ENCODE data around the gene ANKRD44. TPM values are rescaled to one million over a fixed set of nuclear protein-coding genes. Genes with fewer than 3 reads are reported as not detected.

ANKRD44 gene
- polyA plus RNA-seq, 2 of the 4 experiments (the other 2 are of a cell fraction), result 0.97 to 5.9 TPM

DNA sequence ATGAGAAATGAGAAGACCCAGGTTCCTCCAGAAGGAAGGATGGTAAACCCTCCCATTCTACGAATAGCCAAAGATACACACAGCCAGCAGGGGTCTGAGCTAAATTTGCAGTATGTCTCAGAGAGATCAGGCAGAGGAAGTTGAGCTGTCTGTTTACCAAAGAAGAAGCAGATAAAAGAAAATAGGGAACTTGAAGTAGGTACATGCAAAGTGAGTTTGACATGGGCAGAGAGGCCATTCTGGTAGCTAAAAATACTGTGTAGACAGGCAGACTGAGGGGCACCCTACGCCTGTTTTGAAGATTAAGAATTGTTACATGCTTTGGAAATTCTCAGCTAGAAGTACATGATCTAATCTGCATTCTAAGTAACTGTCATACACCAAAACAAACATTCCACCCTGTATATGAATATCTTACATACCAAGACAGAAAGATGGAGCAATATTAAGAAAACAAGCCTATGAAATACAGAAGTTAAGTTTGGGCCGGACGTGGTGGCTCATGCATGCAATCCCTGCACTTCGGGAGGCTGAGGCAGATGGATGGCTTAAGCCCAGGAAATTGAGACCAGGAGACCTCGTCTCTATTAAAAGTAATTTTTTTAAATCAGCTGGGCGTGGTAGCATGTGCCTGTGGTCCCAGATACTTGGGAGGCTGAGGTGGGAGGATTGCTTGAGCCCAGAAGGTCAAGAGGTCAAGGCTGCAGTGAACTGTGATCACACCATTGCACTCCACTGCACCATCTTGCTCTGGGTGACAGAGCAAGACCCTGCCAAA is 157.9 kb downstream of the ANKRD44 start:
- H3K9me3 ChIP-seq, result no peaks in the 10 kb centered on the region
- ChIA-PET POLR2A (no interaction called here), CTCF (interaction anchor here (0.8 to 1.5 kb wide), 7 partner anchors 12 to 226 kb away, joined by 3 to 5 read pairs (median 4); no protein-coding TSS in a partner anchor)
- peaks cover 19% of the 10 kb centered on the region for H3K4me1 ChIP-seq
- no peak for FAIRE-seq
- H3K4me3 ChIP-seq, result no peak overlapping the region
- TF ChIP-seq, protein P1, sequence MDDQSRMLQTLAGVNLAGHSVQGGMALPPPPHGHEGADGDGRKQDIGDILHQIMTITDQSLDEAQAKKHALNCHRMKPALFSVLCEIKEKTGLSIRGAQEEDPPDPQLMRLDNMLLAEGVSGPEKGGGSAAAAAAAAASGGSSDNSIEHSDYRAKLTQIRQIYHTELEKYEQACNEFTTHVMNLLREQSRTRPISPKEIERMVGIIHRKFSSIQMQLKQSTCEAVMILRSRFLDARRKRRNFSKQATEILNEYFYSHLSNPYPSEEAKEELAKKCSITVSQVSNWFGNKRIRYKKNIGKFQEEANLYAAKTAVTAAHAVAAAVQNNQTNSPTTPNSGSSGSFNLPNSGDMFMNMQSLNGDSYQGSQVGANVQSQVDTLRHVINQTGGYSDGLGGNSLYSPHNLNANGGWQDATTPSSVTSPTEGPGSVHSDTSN (IDR thresholded peaks at IDR 0.05), result no peak
- TF ChIP-seq TP53 (CRISPR knock-in tag; IDR thresholded peaks at IDR 0.05) (no peak), ZNF302 (CRISPR knock-in tag; IDR thresholded peaks at IDR 0.05) (no peak), POLR2A (IDR thresholded peaks at IDR 0.05; ENCODE audit: low read length) (no peak), ZC3H11A (IDR thresholded peaks at IDR 0.05) (no peak), SMC3 (IDR thresholded peaks at IDR 0.05) (no peak), HDAC2 (IDR thresholded peaks at IDR 0.05) (no peak), NFE2L2 (conservative IDR thresholded peaks at IDR 0.05; ENCODE audit: low read length) (no peak), NR3C1 (IDR thresholded peaks at IDR 0.05) (no peak), PHF8 (IDR thresholded peaks at IDR 0.05; ENCODE audit: borderline replicate concordance, low read depth) (no peak), ZSCAN20 (CRISPR knock-in tag; IDR thresholded peaks at IDR 0.05) (no peak), FOSL2 (IDR thresholded peaks at IDR 0.05) (no peak), FOSL2 (CRISPR knock-in tag; IDR thresholded peaks at IDR 0.05) (no peak), RCOR1 (IDR thresholded peaks at IDR 0.05; ENCODE audit: low read depth, low read length) (no peak), MAZ (IDR thresholded peaks at IDR 0.05; ENCODE audit: borderline replicate concordance, low read depth, low read length) (no peak), TFCP2L1 (CRISPR knock-in tag; IDR thresholded peaks at IDR 0.05) (no peak)
- peak in 1 of 2 experiments; percentile 19 for DNase-seq (ENCODE audit: low read depth in 1 of 2, low spot score in 1 of 2)
- 0 out of 6 replicates have a peak overlapping the region, but pooled peaks of 1 of the 2 experiments have one; percentile 10 for H3K27ac ChIP-seq
- ATAC-seq, result peak; percentile 88 to 90
- 13% methylated on average over 7 of the region's 7 CpGs for WGBS (ENCODE audit: missing lambda C conversion rate)
- peak overlapping the region; percentile 51 for H3K4me2 ChIP-seq

DNA sequence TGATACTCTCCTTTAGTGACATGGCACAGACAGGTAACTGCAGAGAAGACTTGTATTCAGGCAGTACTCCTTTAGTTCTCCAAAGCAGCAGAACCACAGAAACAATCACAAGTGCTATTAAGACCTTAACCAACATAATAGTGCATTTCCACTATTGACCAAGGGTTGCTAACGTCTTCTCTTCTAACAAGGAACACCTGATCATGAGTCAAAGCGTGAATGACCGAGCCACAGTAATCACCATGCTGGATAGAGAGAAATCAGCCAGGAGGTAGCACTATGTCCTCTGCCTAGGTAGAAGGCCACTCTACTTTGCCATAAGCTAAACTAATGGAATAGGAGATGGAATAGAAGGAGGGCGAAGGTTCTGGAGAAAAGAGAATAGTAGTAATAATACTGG is 161.0 kb downstream of the ANKRD44 start:
- no peak for DNase-seq (ENCODE audit: low read depth in 1 of 2, low spot score in 1 of 2)
- Histone ChIP-seq H3K27ac (no peak overlapping the region), H3K9me3 (no peaks in the 10 kb centered on the region), H3K4me2 (no peak overlapping the region), H3K4me3 (no peak overlapping the region), H3K4me1 (peaks cover 19% of the 10 kb centered on the region)
- ChIA-PET CTCF (no interaction called here), POLR2A (no interaction called here)
- FAIRE-seq, result no peak
- no peak for ATAC-seq
- 81% methylated on average over 4 of the region's 4 CpGs for WGBS (ENCODE audit: missing lambda C conversion rate)
- TF ChIP-seq CBX8 (IDR thresholded peaks at IDR 0.05) (no peak), HOXB5 (CRISPR knock-in tag; IDR thresholded peaks at IDR 0.05) (no peak), RARB (CRISPR knock-in tag; IDR thresholded peaks at IDR 0.05) (no peak), ZNF302 (CRISPR knock-in tag; IDR thresholded peaks at IDR 0.05) (no peak), JUN (IDR thresholded peaks at IDR 0.05) (no peak), MYC (IDR thresholded peaks at IDR 0.05; ENCODE audit: borderline replicate concordance, low read length) (no peak)
- TF ChIP-seq, protein P2, sequence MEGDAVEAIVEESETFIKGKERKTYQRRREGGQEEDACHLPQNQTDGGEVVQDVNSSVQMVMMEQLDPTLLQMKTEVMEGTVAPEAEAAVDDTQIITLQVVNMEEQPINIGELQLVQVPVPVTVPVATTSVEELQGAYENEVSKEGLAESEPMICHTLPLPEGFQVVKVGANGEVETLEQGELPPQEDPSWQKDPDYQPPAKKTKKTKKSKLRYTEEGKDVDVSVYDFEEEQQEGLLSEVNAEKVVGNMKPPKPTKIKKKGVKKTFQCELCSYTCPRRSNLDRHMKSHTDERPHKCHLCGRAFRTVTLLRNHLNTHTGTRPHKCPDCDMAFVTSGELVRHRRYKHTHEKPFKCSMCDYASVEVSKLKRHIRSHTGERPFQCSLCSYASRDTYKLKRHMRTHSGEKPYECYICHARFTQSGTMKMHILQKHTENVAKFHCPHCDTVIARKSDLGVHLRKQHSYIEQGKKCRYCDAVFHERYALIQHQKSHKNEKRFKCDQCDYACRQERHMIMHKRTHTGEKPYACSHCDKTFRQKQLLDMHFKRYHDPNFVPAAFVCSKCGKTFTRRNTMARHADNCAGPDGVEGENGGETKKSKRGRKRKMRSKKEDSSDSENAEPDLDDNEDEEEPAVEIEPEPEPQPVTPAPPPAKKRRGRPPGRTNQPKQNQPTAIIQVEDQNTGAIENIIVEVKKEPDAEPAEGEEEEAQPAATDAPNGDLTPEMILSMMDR (IDR thresholded peaks at IDR 0.05), result no peak
- TF ChIP-seq, protein P3, sequence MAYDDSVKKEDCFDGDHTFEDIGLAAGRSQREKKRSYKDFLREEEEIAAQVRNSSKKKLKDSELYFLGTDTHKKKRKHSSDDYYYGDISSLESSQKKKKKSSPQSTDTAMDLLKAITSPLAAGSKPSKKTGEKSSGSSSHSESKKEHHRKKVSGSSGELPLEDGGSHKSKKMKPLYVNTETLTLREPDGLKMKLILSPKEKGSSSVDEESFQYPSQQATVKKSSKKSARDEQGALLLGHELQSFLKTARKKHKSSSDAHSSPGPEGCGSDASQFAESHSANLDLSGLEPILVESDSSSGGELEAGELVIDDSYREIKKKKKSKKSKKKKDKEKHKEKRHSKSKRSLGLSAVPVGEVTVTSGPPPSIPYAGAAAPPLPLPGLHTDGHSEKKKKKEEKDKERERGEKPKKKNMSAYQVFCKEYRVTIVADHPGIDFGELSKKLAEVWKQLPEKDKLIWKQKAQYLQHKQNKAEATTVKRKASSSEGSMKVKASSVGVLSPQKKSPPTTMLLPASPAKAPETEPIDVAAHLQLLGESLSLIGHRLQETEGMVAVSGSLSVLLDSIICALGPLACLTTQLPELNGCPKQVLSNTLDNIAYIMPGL (CRISPR knock-in tag; IDR thresholded peaks at IDR 0.05; ENCODE audit: borderline replicate concordance), result no peak
- TF ChIP-seq, protein P4, sequence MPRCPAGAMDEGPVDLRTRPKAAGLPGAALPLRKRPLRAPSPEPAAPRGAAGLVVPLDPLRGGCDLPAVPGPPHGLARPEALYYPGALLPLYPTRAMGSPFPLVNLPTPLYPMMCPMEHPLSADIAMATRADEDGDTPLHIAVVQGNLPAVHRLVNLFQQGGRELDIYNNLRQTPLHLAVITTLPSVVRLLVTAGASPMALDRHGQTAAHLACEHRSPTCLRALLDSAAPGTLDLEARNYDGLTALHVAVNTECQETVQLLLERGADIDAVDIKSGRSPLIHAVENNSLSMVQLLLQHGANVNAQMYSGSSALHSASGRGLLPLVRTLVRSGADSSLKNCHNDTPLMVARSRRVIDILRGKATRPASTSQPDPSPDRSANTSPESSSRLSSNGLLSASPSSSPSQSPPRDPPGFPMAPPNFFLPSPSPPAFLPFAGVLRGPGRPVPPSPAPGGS (IDR thresholded peaks at IDR 0.05), result no peak

All from A549 (cell line).